ENCODE data around the gene SENP8.
"Not testable (repeated sequence)": the region's sequence is repeated elsewhere in the genome, so short reads cannot be mapped to it uniquely, and the experiment has no call there.

Gene SENP8

GRCh38 chr15:72154316-72154715 lies 36.1 kb downstream of the SENP8 start:
- FAIRE-seq = no peak
- no peak for DNase-seq (ENCODE audit: insufficient read length, low spot score)

GRCh38 chr15:72155003-72155621 lies 36.9 kb downstream of the SENP8 start:
- peak; percentile 79 for FAIRE-seq
- DNase-seq (ENCODE audit: insufficient read length, low spot score) = peak; percentile 36

GRCh38 chr15:72155635-72156616 lies 37.7 kb downstream of the SENP8 start:
- FAIRE-seq = peak; percentile 98

GRCh38 chr15:72156928-72157327 lies 38.7 kb downstream of the SENP8 start:
- FAIRE-seq = no peak
- DNase-seq (ENCODE audit: insufficient read length, low spot score) = no peak

More at GRCh38 chr15:72155635-72156616, 37.7 kb downstream of the SENP8 start:
- peak; percentile 93 for DNase-seq (ENCODE audit: insufficient read length, low spot score)

GRCh38 chr15:72160696-72161245 lies 42.6 kb downstream of the SENP8 start:
- DNase-seq (ENCODE audit: insufficient read length, low spot score) (no peak), FAIRE-seq (peak; percentile 54)

- no peak for DNase-seq (ENCODE audit: insufficient read length, low spot score)
- no peak for FAIRE-seq
These were observed 43.3 kb downstream of the SENP8 start for GRCh38 chr15:72161361-72162132.

GRCh38 chr15:72162569-72162968 lies 44.4 kb downstream of the SENP8 start:
- FAIRE-seq (no peak), DNase-seq (ENCODE audit: insufficient read length, low spot score) (no peak)

- DNase-seq (ENCODE audit: insufficient read length, low spot score) = no peak
- no peak for FAIRE-seq
These were observed 45.5 kb downstream of the SENP8 start for GRCh38 chr15:72163719-72164118.

GRCh38 chr15:72166716-72167417 lies 48.7 kb downstream of the SENP8 start:
- no peak for DNase-seq (ENCODE audit: insufficient read length, low spot score)

GRCh38 chr15:72167445-72167844 lies 49.2 kb downstream of the SENP8 start:
- DNase-seq (ENCODE audit: insufficient read length, low spot score) (no peak), FAIRE-seq (no peak)

More at GRCh38 chr15:72166716-72167417, 48.7 kb downstream of the SENP8 start:
- FAIRE-seq = peak; percentile 33

GRCh38 chr15:72168131-72168807 lies 50.1 kb downstream of the SENP8 start:
- FAIRE-seq = peak; percentile 87

GRCh38 chr15:72168808-72169190 lies 50.6 kb downstream of the SENP8 start:
- FAIRE-seq (no peak), DNase-seq (ENCODE audit: insufficient read length, low spot score) (no peak)

More at GRCh38 chr15:72168131-72168807, 50.1 kb downstream of the SENP8 start:
- DNase-seq (ENCODE audit: insufficient read length, low spot score) = peak; percentile 21

GRCh38 chr15:72169236-72169920 lies 51.2 kb downstream of the SENP8 start:
- DNase-seq (ENCODE audit: insufficient read length, low spot score) = no peak
- FAIRE-seq = no peak

GRCh38 chr15:72169921-72170611 lies 51.9 kb downstream of the SENP8 start:
- FAIRE-seq = peak; percentile 58
- no peak for DNase-seq (ENCODE audit: insufficient read length, low spot score)

GRCh38 chr15:72170691-72171090 lies 52.5 kb downstream of the SENP8 start:
- DNase-seq (ENCODE audit: insufficient read length, low spot score) (no peak), FAIRE-seq (peak; percentile 68)

- DNase-seq (ENCODE audit: insufficient read length, low spot score); FAIRE-seq: not testable (repeated sequence)
These were observed 53.8 kb downstream of the SENP8 start for GRCh38 chr15:72171978-72172377.

- no peak for FAIRE-seq
These were observed 54.6 kb downstream of the SENP8 start for GRCh38 chr15:72172796-72173195.

GRCh38 chr15:72173401-72173800 lies 55.2 kb downstream of the SENP8 start:
- FAIRE-seq = no peak
- no peak for DNase-seq (ENCODE audit: insufficient read length, low spot score)

More at GRCh38 chr15:72172796-72173195, 54.6 kb downstream of the SENP8 start:
- no peak for DNase-seq (ENCODE audit: insufficient read length, low spot score)
